ENCODE data around the gene PDZRN3.

GRCh38 chr3:73474619-73475018, 150.1 kb downstream of the PDZRN3 start:
- TF ChIP-seq RARB (CRISPR knock-in tag; IDR thresholded peaks at IDR 0.05): no peak
- TF ChIP-seq ZNF8 (CRISPR knock-in tag; IDR thresholded peaks at IDR 0.05): no peak
- TF ChIP-seq, protein P1, sequence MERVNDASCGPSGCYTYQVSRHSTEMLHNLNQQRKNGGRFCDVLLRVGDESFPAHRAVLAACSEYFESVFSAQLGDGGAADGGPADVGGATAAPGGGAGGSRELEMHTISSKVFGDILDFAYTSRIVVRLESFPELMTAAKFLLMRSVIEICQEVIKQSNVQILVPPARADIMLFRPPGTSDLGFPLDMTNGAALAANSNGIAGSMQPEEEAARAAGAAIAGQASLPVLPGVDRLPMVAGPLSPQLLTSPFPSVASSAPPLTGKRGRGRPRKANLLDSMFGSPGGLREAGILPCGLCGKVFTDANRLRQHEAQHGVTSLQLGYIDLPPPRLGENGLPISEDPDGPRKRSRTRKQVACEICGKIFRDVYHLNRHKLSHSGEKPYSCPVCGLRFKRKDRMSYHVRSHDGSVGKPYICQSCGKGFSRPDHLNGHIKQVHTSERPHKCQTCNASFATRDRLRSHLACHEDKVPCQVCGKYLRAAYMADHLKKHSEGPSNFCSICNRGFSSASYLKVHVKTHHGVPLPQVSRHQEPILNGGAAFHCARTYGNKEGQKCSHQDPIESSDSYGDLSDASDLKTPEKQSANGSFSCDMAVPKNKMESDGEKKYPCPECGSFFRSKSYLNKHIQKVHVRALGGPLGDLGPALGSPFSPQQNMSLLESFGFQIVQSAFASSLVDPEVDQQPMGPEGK (CRISPR knock-in tag; IDR thresholded peaks at IDR 0.05; ENCODE audit: borderline replicate concordance): no peak
- TF ChIP-seq ZFP3 (CRISPR knock-in tag; IDR thresholded peaks at IDR 0.05): no peak
- TF ChIP-seq PPARA (CRISPR knock-in tag; IDR thresholded peaks at IDR 0.05; ENCODE audit: borderline replicate concordance): no peak
- TF ChIP-seq ZFP30 (CRISPR knock-in tag; IDR thresholded peaks at IDR 0.05): no peak
- TF ChIP-seq ZC3H10 (CRISPR knock-in tag; IDR thresholded peaks at IDR 0.05): no peak
- TF ChIP-seq BACH2 (CRISPR knock-in tag; IDR thresholded peaks at IDR 0.05; ENCODE audit: borderline replicate concordance): no peak
- no peak for TF ChIP-seq ARNTL (CRISPR knock-in tag; IDR thresholded peaks at IDR 0.05; ENCODE audit: borderline replicate concordance, low read depth)
- TF ChIP-seq TCF4 (CRISPR knock-in tag; IDR thresholded peaks at IDR 0.05; ENCODE audit: borderline replicate concordance): no peak
- no peak for TF ChIP-seq POU6F1 (CRISPR knock-in tag; IDR thresholded peaks at IDR 0.05; ENCODE audit: borderline replicate concordance, low read depth)
- no peak for TF ChIP-seq TSHZ2 (CRISPR knock-in tag; IDR thresholded peaks at IDR 0.05)
